GM12878 (cell line): Measurements from ENCODE around the gene BTBD7. TPM values are rescaled to one million over a fixed set of nuclear protein-coding genes. Genes with fewer than 3 reads are reported as not detected.

ENCODE experiments used
- ATAC-seq: fragments of 200-7000 bp; cut with Tn5 transposase; 3 replicates; pipeline ENCODE4 v1.9.1; 2020; ENCODE audit warnings: mild to moderate bottlenecking, moderate library complexity
- BruUV-seq: library from RNA; stranded (reverse); fragments of 400-500 nt; replicated peaks from 2 replicates; lab custom pipeline; 2021; lab: Mats Ljungman, UMichigan
- CTCF ChIA-PET: fragments of 300-600 bp; sonication (Branson Sonifier 250); formaldehyde crosslinking; extraction: SDS; loops from one replicate; lab custom pipeline; 2021; ENCODE audit warnings: inconsistent platforms; lab: Yijun Ruan, JAX
- POLR2A ChIA-PET: fragments of 350-600 bp; formaldehyde crosslinking; extraction: SDS; loops from one replicate; lab custom pipeline; 2021; ENCODE audit warnings: inconsistent platforms; lab: Charles Lee
- RAD21 ChIA-PET: fragments of 300-600 bp; sonication (Branson Sonifier 250); formaldehyde crosslinking; loops from one replicate; lab custom pipeline; 2023; ENCODE audit warnings: antibody characterized with exemption; ENCODE audit not compliant: unreplicated experiment; lab: Charles Lee
- SMC1A ChIA-PET: fragments of 300-600 bp; sonication (Branson Sonifier 250); formaldehyde crosslinking; loops from one replicate; lab custom pipeline; 2023; ENCODE audit not compliant: unreplicated experiment, uncharacterized antibody; lab: Charles Lee
- DNase-seq: peaks from one replicate; pipeline ENCODE4 v3.0.0-alpha.2; 2011; ENCODE audit warnings: low read depth, low spot score
- FAIRE-seq: peaks from 3 replicates; lab custom pipeline; 2011; peaks lifted over from hg19 to GRCh38; lab: Jason Lieb, UNC
- H2AFZ ChIP-seq: 2 replicates; pipeline ENCODE4 v1.6.0; 2011; ENCODE audit warnings: low read depth, low read length, control low read depth; ENCODE audit not compliant: control insufficient read depth
- H3K27ac ChIP-seq: 2 replicates; pipeline ENCODE4 v1.5.1; 2011; ENCODE audit warnings: control low read depth; ENCODE audit not compliant: control insufficient read depth, insufficient read depth
- H3K27me3 ChIP-seq, 2 experiments: replicated peaks in 1 of 2; 2 replicates each; pipeline versions ENCODE4 v1.6.0 to v1.6.1; 2011; ENCODE audit warnings: low read length in 1 of 2; ENCODE audit not compliant: control insufficient read depth in 2 of 2, insufficient read depth in 2 of 2
- H3K36me3 ChIP-seq, 2 experiments: 2 replicates each; pipeline ENCODE4 v1.5.1; 2011; ENCODE audit warnings: low read length in 1 of 2; ENCODE audit not compliant: control insufficient read depth in 2 of 2, insufficient read depth in 2 of 2
- H3K4me1 ChIP-seq: 2 replicates; pipeline ENCODE4 v1.6.1; 2011; ENCODE audit warnings: mild to moderate bottlenecking, low read length, moderate library complexity, mixed read lengths; ENCODE audit not compliant: control insufficient read depth, insufficient read depth
- H3K4me2 ChIP-seq: 2 replicates; pipeline ENCODE4 v1.6.0; 2011; ENCODE audit warnings: control low read depth; ENCODE audit not compliant: control insufficient read depth, insufficient read depth
- H3K4me3 ChIP-seq: fragments of 200-600 bp; sonication (generic); 2 replicates; pipeline ENCODE4 v1.5.1; 2016
- H3K79me2 ChIP-seq: 2 replicates; pipeline ENCODE4 v1.6.0; 2011; ENCODE audit warnings: low read length; ENCODE audit not compliant: control insufficient read depth, insufficient read depth
- H3K9ac ChIP-seq: 2 replicates; pipeline ENCODE4 v1.8.0; 2011; ENCODE audit warnings: low read length, control low read depth, mixed read lengths; ENCODE audit not compliant: control insufficient read depth, insufficient read depth
- H3K9me3 ChIP-seq: replicated peaks from 3 replicates; pipeline ENCODE4 v1.5.1; 2011; ENCODE audit warnings: mild to moderate bottlenecking, low read length; ENCODE audit not compliant: control insufficient read depth, insufficient read depth
- H4K20me1 ChIP-seq: 2 replicates; pipeline ENCODE4 v1.6.0; 2011; ENCODE audit not compliant: control insufficient read depth, insufficient read depth
- CBFB ChIP-seq: IDR thresholded peaks from 2 replicates; pipeline ENCODE4 v1.6.1; 2016; ENCODE audit warnings: antibody characterized with exemption, low read depth
- EGR1 ChIP-seq, 2 experiments: IDR thresholded peaks; 1 replicate in 1 of 2; 2 replicates in 1 of 2; pipeline ENCODE4 v1.6.1; 2011 to 2012; ENCODE audit warnings: low read depth in 2 of 2, low read length in 2 of 2, borderline replicate concordance in 1 of 2, mild to moderate bottlenecking in 1 of 2, moderate library complexity in 1 of 2
- JUND ChIP-seq: IDR thresholded peaks from 2 replicates; pipeline ENCODE4 v1.6.1; 2012; ENCODE audit warnings: low read depth, mild to moderate bottlenecking, low read length, improper control_type of control experiment, moderate library complexity
- KAT2A ChIP-seq: conservative IDR thresholded peaks from 2 replicates; pipeline ENCODE4 v1.6.1; 2011; ENCODE audit warnings: low read depth, low read length; ENCODE audit not compliant: control insufficient read depth
- RAD51 ChIP-seq: fragments of 450-650 bp; IDR thresholded peaks from 2 replicates; pipeline ENCODE4 v1.6.1; 2016; ENCODE audit warnings: moderate library complexity, mild to moderate bottlenecking, inconsistent platforms
- YY1 ChIP-seq: IDR thresholded peaks from 2 replicates; pipeline ENCODE4 v1.6.1; 2011; ENCODE audit warnings: low read depth, mild to moderate bottlenecking, low read length
- WGBS: methylation state at CpG from one replicate; pipeline ENCODE4 v1.1.6; 2016; ENCODE audit warnings: low lambda C conversion rate; ENCODE audit not compliant: insufficient replicate concordance, insufficient coverage; ENCODE audit errors: missing lambda C conversion rate; 5-methylcytosine and 5-hydroxymethylcytosine counted together
- in situ Hi-C: fragments of 300-500 bp; cut with MboI; formaldehyde crosslinking; loops from 9 replicates; pipeline ENCODE4 v1.14.3; 2018; ENCODE audit warnings: mixed read lengths
- intact Hi-C: fragments of 100-400 bp; cut with micrococcal nuclease; formaldehyde crosslinking; loops from one replicate; pipeline ENCODE4 v1.14.2; 2022; ENCODE audit not compliant: unreplicated experiment
- polyA plus RNA-seq, 11 experiments: library from polyadenylated mRNA; depleted of rRNA in 4 of 11; unstranded in 6 of 11; stranded (reverse) in 5 of 11; fragments of >200 nt; fragmentation: Nextera tagmentation in 4 of 11; fragmentation: Illumina TruSeq in 1 of 11; extraction: Ambion mirVana in 4 of 11; extraction: Trizol in 1 of 11; gene quantifications; 1 replicate in 1 of 11; 2 replicates in 10 of 11; pipeline versions ENCODE4 v1.2.1 to v1.2.3, GENCODE V29; 2011 to 2016; ENCODE audit warnings: inconsistent platforms in 2 of 11, missing spikeins in 2 of 11, low read depth in 1 of 11
- total RNA-seq, 4 experiments: library from RNA; depleted of rRNA in 3 of 4; stranded (reverse); fragments of >200 nt in 3 of 4; fragmentation: Illumina TruSeq in 1 of 4; extraction: Trizol in 1 of 4; gene quantifications; 2 replicates each; pipeline versions ENCODE4 v1.2.1 to v1.2.3, GENCODE V29; 2013 to 2021
- TF ChIP-seq, protein P1 (sequence below): fragments of 150-350 bp; IDR thresholded peaks from 2 replicates; pipeline ENCODE4 v1.6.1; 2016; ENCODE audit warnings: low read depth, low read length
- TF ChIP-seq, protein P2 (sequence below): fragments of 450-650 bp; IDR thresholded peaks from 2 replicates; pipeline ENCODE4 v1.6.1; 2017; ENCODE audit warnings: borderline replicate concordance
- TF ChIP-seq, protein P3 (sequence below): fragments of 450-650 bp; IDR thresholded peaks from 2 replicates; pipeline ENCODE4 v1.6.1; 2018; ENCODE audit warnings: borderline replicate concordance, mild to moderate bottlenecking; ENCODE audit not compliant: partially characterized antibody

BTBD7 gene
- total and polyA plus RNA-seq, 10 of the 15 experiments (the other 5 are each of a cell fraction or from before 2014, with no cell fraction given): 3.6 to 17.0 (median 9.6) TPM

DNA sequence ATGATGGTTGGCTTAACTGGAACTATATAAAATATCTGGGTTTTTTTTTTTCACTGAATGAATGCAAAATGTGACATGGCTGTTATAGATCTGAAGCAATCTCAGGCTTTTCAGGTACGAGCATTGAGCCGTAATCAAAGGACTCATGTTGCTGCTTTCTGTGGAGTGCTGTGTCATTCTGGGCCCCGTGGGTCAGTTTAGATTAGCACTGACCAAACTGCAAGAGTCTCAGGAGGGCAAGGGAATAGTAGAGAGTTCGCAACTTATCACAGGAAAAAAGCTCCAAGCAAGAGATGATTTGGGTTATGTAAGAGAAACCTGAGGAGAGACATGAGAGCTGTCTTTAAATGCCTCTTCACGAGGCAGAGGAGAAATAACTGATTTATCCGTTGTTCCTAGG is 66.7 kb downstream of the BTBD7 start (continued):
- TF ChIP-seq, protein P1, sequence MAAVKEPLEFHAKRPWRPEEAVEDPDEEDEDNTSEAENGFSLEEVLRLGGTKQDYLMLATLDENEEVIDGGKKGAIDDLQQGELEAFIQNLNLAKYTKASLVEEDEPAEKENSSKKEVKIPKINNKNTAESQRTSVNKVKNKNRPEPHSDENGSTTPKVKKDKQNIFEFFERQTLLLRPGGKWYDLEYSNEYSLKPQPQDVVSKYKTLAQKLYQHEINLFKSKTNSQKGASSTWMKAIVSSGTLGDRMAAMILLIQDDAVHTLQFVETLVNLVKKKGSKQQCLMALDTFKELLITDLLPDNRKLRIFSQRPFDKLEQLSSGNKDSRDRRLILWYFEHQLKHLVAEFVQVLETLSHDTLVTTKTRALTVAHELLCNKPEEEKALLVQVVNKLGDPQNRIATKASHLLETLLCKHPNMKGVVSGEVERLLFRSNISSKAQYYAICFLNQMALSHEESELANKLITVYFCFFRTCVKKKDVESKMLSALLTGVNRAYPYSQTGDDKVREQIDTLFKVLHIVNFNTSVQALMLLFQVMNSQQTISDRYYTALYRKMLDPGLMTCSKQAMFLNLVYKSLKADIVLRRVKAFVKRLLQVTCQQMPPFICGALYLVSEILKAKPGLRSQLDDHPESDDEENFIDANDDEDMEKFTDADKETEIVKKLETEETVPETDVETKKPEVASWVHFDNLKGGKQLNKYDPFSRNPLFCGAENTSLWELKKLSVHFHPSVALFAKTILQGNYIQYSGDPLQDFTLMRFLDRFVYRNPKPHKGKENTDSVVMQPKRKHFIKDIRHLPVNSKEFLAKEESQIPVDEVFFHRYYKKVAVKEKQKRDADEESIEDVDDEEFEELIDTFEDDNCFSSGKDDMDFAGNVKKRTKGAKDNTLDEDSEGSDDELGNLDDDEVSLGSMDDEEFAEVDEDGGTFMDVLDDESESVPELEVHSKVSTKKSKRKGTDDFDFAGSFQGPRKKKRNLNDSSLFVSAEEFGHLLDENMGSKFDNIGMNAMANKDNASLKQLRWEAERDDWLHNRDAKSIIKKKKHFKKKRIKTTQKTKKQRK: no peak
- TF ChIP-seq, protein P2, sequence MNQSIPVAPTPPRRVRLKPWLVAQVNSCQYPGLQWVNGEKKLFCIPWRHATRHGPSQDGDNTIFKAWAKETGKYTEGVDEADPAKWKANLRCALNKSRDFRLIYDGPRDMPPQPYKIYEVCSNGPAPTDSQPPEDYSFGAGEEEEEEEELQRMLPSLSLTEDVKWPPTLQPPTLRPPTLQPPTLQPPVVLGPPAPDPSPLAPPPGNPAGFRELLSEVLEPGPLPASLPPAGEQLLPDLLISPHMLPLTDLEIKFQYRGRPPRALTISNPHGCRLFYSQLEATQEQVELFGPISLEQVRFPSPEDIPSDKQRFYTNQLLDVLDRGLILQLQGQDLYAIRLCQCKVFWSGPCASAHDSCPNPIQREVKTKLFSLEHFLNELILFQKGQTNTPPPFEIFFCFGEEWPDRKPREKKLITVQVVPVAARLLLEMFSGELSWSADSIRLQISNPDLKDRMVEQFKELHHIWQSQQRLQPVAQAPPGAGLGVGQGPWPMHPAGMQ: no peak
- TF ChIP-seq CBFB (no peak), JUND (no peak)

DNA sequence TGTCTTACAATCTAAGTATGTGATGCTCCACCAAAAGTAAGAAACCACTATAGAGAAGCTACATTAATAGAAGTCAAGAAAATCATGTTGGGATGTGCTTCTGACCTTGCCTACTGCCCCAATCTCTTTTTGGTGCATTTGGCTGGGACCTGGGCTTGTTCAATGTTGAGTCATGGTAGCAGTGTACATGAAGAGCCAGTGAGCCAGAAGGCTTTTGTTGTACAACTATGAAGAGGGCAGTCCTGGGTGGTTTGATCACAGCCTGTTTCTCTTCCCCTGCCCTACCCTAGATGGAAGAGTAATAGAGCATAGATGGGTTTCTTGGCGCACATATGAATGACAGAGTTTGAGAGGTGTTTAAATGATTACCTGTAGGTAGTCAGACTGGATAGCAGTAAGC is 69.4 kb downstream of the BTBD7 start:
- 100% methylated on average over 1 of the region's 1 CpG for WGBS
- FAIRE-seq (no peak), ATAC-seq (no peak), DNase-seq (no peak)
- H2AFZ ChIP-seq: no peak overlapping the region
- SMC1A ChIA-PET: interaction anchor here (1.0 kb wide), 1 partner anchor 283 kb away, joined by 3 read pairs; no protein-coding TSS in a partner anchor
- TF ChIP-seq RAD51 (no peak), EGR1 (IDR thresholded peaks at IDR 0.05; ENCODE audit: borderline replicate concordance in 1 of 2, low read depth in 2 of 2, low read length in 2 of 2) (no peak), YY1 (no peak), KAT2A (no peak)
- TF ChIP-seq, protein P3, sequence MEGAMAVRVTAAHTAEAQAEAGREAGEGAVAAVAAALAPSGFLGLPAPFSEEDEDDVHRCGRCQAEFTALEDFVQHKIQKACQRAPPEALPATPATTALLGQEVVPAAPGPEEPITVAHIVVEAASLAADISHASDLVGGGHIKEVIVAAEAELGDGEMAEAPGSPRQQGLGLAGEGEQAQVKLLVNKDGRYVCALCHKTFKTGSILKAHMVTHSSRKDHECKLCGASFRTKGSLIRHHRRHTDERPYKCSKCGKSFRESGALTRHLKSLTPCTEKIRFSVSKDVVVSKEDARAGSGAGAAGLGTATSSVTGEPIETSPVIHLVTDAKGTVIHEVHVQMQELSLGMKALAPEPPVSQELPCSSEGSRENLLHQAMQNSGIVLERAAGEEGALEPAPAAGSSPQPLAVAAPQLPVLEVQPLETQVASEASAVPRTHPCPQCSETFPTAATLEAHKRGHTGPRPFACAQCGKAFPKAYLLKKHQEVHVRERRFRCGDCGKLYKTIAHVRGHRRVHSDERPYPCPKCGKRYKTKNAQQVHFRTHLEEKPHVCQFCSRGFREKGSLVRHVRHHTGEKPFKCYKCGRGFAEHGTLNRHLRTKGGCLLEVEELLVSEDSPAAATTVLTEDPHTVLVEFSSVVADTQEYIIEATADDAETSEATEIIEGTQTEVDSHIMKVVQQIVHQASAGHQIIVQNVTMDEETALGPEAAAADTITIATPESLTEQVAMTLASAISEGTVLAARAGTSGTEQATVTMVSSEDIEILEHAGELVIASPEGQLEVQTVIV: no peak
- no peak overlapping the region for H3K4me3 ChIP-seq
- H3K27ac ChIP-seq: no peak overlapping the region
- H3K79me2 ChIP-seq: no peaks in the 10 kb centered on the region; the same call in 1 of the 2 replicates
- in situ Hi-C loops (no loop called here), intact Hi-C loops (no loop called here)
- H3K4me1 ChIP-seq: no peaks in the 10 kb centered on the region
- no peaks in the 10 kb centered on the region for H3K9me3 ChIP-seq
- peaks cover 4 to 14% of the 10 kb centered on the region in 2 experiments for H3K36me3 ChIP-seq
- no peaks in the 10 kb centered on the region for H4K20me1 ChIP-seq
- RAD21 ChIA-PET: no interaction called here
- no TSS peak for BruUV-seq
- H3K4me2 ChIP-seq: no peak overlapping the region
- POLR2A ChIA-PET: no interaction called here
- no peak overlapping the region for H3K9ac ChIP-seq
- no peaks in the 10 kb centered on the region for H3K27me3 ChIP-seq
- CTCF ChIA-PET: interaction anchor here (1.7 kb wide), 1 partner anchor 14 kb away, joined by 5 read pairs; no protein-coding TSS in a partner anchor
